Measurements from ENCODE around the gene ERBIN. TPM values are rescaled to one million over a fixed set of nuclear protein-coding genes. Genes with fewer than 3 reads are reported as not detected.
A peak's percentile ranks its signal among the peaks of the same experiment; 100 is the strongest.
"Not testable (repeated sequence)": the region's sequence is repeated elsewhere in the genome, so short reads cannot be mapped to it uniquely, and the experiment has no call there.

The ERBIN gene
- total RNA-seq, 1 experiment from 2014 or later: 70.6 TPM

DNA sequence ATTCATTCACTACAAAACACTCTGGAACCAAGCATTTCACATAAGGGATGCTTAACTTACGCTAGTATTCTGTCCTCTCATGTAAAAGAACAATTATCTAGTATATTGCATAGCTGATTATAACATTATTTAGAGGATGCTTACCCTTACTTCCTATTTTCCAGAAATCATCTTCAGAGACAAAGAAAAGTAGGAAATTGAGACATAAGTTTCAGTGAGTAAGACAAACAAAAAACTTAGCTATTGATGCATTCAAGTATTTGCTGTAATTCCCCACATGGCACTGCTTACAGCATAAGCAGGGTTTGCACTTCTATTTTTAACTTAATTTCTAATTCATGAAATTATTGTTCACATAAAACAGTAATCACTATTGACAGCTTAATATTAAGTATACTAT is 112.9 kb downstream of the ERBIN start:
- DNase-seq: no peak
- H3K27ac ChIP-seq: no peak overlapping the region
- no peaks in the 10 kb centered on the region for H3K9me3 ChIP-seq (replicated peaks)
- H3K36me3 ChIP-seq: peaks cover 49% of the 10 kb centered on the region
- H3K27me3 ChIP-seq: no peaks in the 10 kb centered on the region
- no peaks in the 10 kb centered on the region for H3K4me1 ChIP-seq
- no peak overlapping the region for H3K4me3 ChIP-seq

- no peaks in the 10 kb centered on the region for H3K4me1 ChIP-seq
- H3K36me3 ChIP-seq: peaks cover 49% of the 10 kb centered on the region
- H3K27me3 ChIP-seq: no peaks in the 10 kb centered on the region
- no peaks in the 10 kb centered on the region for H3K9me3 ChIP-seq (replicated peaks)
- no peak for DNase-seq
- no peak overlapping the region for H3K4me3 ChIP-seq
- H3K27ac ChIP-seq: no peak overlapping the region
These were observed 113.3 kb downstream of the ERBIN start for GRCh38 chr5:66039701-66040100.

GRCh38 chr5:66041627-66042026 is 115.3 kb downstream of the ERBIN start:
- Histone ChIP-seq H3K27me3 (no peaks in the 10 kb centered on the region), H3K4me3 (no peak overlapping the region), H3K9me3 (replicated peaks) (no peaks in the 10 kb centered on the region), H3K4me1 (no peaks in the 10 kb centered on the region), H3K27ac (no peak overlapping the region), H3K36me3 (peaks cover 42% of the 10 kb centered on the region)
- DNase-seq: no peak

DNA sequence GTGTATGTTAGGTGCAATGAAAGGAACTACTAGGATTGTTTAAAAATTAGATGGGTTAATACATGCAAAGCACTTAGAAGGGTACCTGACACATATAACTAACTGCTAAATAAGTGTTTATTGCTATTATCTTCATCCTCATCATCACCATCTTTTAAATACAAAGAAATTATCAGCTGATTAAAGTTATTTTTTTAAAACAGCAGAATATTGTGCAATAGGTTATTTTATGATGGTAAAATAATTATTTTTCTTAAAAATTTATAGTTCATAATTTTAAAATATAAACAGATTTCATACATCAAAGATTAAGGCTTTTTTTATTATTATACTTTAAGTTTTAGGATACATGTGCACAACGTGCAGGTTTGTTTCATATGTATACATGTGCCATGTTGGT is 130.9 kb downstream of the ERBIN start:
- no peak overlapping the region for H3K27ac ChIP-seq
- H3K36me3 ChIP-seq: peaks cover 32% of the 10 kb centered on the region
- DNase-seq: no peak
- H3K4me3 ChIP-seq: no peak overlapping the region
- H3K4me1 ChIP-seq: no peaks in the 10 kb centered on the region
- no peaks in the 10 kb centered on the region for H3K27me3 ChIP-seq
- H3K9me3 ChIP-seq (replicated peaks): peaks cover 4% of the 10 kb centered on the region; the same call in 1 of the 2 replicates

DNA sequence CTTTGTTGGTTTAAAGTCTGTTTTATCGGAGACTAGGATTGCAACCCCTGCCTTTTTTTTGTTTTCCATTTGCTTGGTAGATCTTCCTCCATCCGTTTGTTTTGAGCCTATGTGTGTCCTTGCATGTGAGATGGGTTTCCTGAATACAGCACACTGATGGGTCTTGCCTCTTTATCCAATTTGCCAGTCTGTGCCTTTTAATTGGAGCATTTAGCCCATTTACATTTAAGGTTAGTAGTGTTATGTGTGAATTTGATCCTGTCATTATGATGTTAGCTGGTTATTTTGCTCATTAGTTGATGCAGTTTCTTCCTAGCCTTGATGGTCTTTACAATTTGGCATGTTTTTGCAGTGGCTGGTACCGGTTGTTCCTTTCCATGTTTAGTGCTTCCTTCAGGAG is 134.9 kb downstream of the ERBIN start:
- H3K4me1 ChIP-seq; DNase-seq; H3K27me3 ChIP-seq; H3K9me3 ChIP-seq (replicated peaks); H3K27ac ChIP-seq; H3K36me3 ChIP-seq; H3K4me3 ChIP-seq: not testable (repeated sequence)

GRCh38 chr5:66063061-66063460 is 136.7 kb downstream of the ERBIN start:
- H3K27me3 ChIP-seq; H3K9me3 ChIP-seq (replicated peaks); DNase-seq; H3K36me3 ChIP-seq; H3K27ac ChIP-seq; H3K4me3 ChIP-seq; H3K4me1 ChIP-seq: not testable (repeated sequence)

DNA sequence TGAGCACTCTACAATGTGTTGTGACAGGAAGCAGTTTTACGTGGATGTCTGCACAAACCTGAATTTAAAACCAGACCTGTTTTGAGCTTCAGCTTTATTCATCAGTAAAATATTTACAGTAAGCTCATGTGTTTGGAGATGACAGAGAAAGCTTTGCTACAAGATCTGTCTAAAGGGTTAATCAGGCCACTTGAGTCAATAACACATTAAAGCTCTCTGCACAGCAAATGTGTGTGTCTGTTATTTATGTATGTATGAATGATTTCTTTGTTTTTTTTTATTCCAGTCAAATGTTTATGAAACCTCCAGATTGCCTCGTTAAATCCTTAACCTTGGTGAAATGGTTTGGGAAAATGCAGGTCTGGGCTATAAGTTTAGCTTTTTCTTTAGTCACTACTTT is 140.5 kb downstream of the ERBIN start:
- H3K27me3 ChIP-seq: no peaks in the 10 kb centered on the region
- DNase-seq: peak in 1 of 2 experiments; percentile 6
- H3K9me3 ChIP-seq (replicated peaks): no peaks in the 10 kb centered on the region; the same call in 1 of the 2 replicates
- H3K27ac ChIP-seq: no peak overlapping the region
- H3K4me1 ChIP-seq: no peaks in the 10 kb centered on the region
- 0 out of 2 replicates have a peak, but pooled peaks cover 2% of the 10 kb centered on the region for H3K36me3 ChIP-seq
- H3K4me3 ChIP-seq: no peak overlapping the region

DNA sequence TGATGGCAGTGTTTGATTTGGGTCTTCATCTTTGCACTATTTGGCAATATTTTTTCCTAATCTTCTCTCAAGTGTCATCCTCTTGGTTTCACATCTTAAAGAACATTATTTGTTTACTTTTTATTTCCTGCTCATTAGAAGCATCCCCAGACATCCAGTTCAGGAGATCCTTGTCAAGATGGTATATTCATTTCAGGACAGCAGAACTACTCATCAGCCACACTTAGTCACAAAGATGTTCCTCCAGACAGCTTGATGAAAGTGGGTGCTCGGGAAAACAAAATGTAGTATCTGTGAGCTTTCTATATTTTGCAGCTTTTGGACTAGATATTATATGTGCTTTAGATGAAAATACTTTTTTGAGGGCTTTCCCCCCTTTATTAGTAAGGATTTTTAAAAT is 145.7 kb downstream of the ERBIN start:
- Histone ChIP-seq H3K27ac (no peak overlapping the region), H3K36me3 (peaks cover 8% of the 10 kb centered on the region), H3K27me3 (no peaks in the 10 kb centered on the region), H3K4me3 (no peak overlapping the region), H3K9me3 (replicated peaks) (no peaks in the 10 kb centered on the region), H3K4me1 (no peaks in the 10 kb centered on the region)
- no peak for DNase-seq

DNA sequence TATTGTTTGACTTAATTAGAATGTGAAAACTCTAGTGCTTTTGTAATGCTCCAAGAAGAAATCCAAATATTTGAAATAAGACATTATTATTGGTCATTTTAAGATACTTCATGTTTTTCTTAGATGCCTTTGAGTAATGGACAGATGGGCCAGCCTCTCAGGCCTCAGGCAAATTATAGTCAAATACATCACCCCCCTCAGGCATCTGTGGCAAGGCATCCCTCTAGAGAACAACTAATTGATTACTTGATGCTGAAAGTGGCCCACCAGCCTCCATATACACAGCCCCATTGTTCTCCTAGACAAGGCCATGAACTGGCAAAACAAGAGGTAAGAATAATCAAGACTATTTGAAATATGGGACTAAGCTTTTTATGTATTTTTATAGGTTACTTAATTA is 148.5 kb downstream of the ERBIN start:
- H3K27ac ChIP-seq: no peak overlapping the region
- H3K9me3 ChIP-seq (replicated peaks): no peaks in the 10 kb centered on the region
- peak in 1 of 2 experiments; percentile 19 for DNase-seq
- H3K4me3 ChIP-seq: no peak overlapping the region
- H3K27me3 ChIP-seq: no peaks in the 10 kb centered on the region
- no peaks in the 10 kb centered on the region for H3K4me1 ChIP-seq
- peaks cover 17% of the 10 kb centered on the region for H3K36me3 ChIP-seq

- peaks cover 17% of the 10 kb centered on the region for H3K36me3 ChIP-seq
- H3K4me1 ChIP-seq: no peaks in the 10 kb centered on the region
- no peaks in the 10 kb centered on the region for H3K27me3 ChIP-seq
- H3K9me3 ChIP-seq (replicated peaks): no peaks in the 10 kb centered on the region
- DNase-seq: no peak
- no peak overlapping the region for H3K4me3 ChIP-seq
- H3K27ac ChIP-seq: no peak overlapping the region
These were observed 154.3 kb downstream of the ERBIN start for GRCh38 chr5:66080664-66081063.

GRCh38 chr5:66089384-66089783 is 163.0 kb downstream of the ERBIN start:
- Histone ChIP-seq H3K36me3 (0 out of 2 replicates have a peak, but pooled peaks cover 3% of the 10 kb centered on the region), H3K27me3 (no peaks in the 10 kb centered on the region), H3K9me3 (replicated peaks) (peaks cover 4% of the 10 kb centered on the region), H3K27ac (no peak overlapping the region), H3K4me1 (no peaks in the 10 kb centered on the region), H3K4me3 (no peak overlapping the region)
- DNase-seq: no peak

DNA sequence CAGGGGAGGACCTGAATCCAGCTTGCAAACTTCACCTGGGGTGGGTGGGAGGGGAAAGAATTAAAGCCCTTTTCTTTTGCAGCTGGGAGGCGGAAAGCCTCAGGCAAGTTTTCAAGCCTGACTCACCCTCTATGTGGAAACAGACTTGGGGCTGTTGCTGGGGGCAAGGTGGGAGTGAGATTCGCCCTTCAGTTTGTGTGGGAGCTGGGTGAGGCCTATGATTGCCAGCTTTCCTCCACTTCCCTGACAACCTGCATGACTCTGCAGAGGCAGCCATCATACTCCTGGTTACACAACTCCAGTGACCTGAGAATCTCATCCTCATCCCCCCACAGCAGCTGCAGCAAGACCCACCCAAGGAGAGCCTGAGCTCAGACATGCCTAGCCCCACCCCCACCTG is 174.5 kb downstream of the ERBIN start:
- H3K4me1 ChIP-seq: no peaks in the 10 kb centered on the region
- no peak for DNase-seq
- peaks cover 6% of the 10 kb centered on the region; the same call in 1 of the 2 replicates for H3K9me3 ChIP-seq (replicated peaks)

DNA sequence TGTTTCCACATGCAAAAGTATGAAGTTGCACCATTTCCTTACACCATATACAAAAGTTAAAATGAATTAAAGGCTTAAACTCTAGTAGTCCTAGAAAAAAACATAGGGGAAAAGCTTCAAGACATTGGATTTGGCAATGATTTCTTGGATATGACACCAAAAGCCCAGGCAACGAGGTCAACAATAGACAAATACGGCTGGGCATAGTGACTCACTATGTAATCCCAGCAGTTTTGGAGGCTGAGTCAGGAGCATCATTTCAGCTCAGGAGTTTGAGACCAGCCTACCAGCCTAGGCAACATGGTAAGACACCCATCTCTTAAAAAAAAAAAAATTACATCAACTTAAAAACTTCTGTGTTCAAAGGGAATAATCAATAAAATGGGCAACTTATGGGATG is 186.8 kb downstream of the ERBIN start:
- no peak overlapping the region for H3K4me3 ChIP-seq
- H3K4me1 ChIP-seq: no peaks in the 10 kb centered on the region
- no peaks in the 10 kb centered on the region for H3K36me3 ChIP-seq
- DNase-seq: no peak
- H3K27me3 ChIP-seq: no peaks in the 10 kb centered on the region
- H3K9me3 ChIP-seq (replicated peaks): no peaks in the 10 kb centered on the region; the same call in 1 of the 2 replicates
- H3K27ac ChIP-seq: no peak overlapping the region

More for the DNA sequence above, 174.5 kb downstream of the ERBIN start:
- no peaks in the 10 kb centered on the region for H3K36me3 ChIP-seq
- no peak overlapping the region for H3K4me3 ChIP-seq
- no peaks in the 10 kb centered on the region for H3K27me3 ChIP-seq
- H3K27ac ChIP-seq: no peak overlapping the region

GRCh38 chr5:66118304-66118703 is 191.9 kb downstream of the ERBIN start:
- no peak for DNase-seq
- no peaks in the 10 kb centered on the region for H3K9me3 ChIP-seq (replicated peaks)
- no peaks in the 10 kb centered on the region for H3K4me1 ChIP-seq
- no peaks in the 10 kb centered on the region for H3K27me3 ChIP-seq
- H3K36me3 ChIP-seq: no peaks in the 10 kb centered on the region
- no peak overlapping the region for H3K4me3 ChIP-seq
- H3K27ac ChIP-seq: no peak overlapping the region

- Histone ChIP-seq H3K36me3 (no peaks in the 10 kb centered on the region), H3K27me3 (no peaks in the 10 kb centered on the region), H3K4me1 (no peaks in the 10 kb centered on the region), H3K4me3 (no peak overlapping the region), H3K9me3 (replicated peaks) (no peaks in the 10 kb centered on the region), H3K27ac (no peak overlapping the region)
- DNase-seq: no peak
These were observed 196.1 kb downstream of the ERBIN start for GRCh38 chr5:66122379-66123034.

DNA sequence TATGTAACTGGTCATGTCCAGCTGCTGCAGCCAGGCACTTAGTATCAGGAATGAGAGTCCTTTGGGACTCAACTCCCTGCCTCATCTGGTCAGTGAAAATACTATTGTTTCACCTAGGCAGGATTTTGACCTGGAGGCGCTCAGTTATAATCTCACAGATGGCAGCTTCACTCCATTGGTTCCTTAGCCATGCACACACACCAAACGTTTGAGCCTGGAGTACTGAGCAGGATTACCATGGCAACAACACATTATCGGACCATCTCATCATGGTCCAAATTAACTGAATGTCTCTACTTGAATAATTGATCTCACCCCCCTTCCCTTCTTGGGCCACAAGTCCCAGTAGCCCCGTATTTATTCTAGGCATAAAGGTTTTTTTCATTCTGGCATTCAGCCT is 202.8 kb downstream of the ERBIN start:
- Histone ChIP-seq H3K36me3 (no peaks in the 10 kb centered on the region), H3K4me1 (no peaks in the 10 kb centered on the region), H3K9me3 (replicated peaks) (peaks cover 3% of the 10 kb centered on the region; the same call in 1 of the 2 replicates), H3K27ac (no peak overlapping the region), H3K27me3 (no peaks in the 10 kb centered on the region), H3K4me3 (no peak overlapping the region)
- no peak for DNase-seq

Data from SJCRH30 (cell line).